ENCODE results near the gene OAS1. TPM values are rescaled to one million over a fixed set of nuclear protein-coding genes. Genes with fewer than 3 reads are reported as not detected.

OAS1 gene
- total and polyA plus RNA-seq, 5 experiments from 2014 or later = 3.2 to 22.9 (median 5.7) TPM

GRCh38 chr12:112961536-112961935, 54.8 kb downstream of the OAS1 start:
- ATAC-seq (no peak), DNase-seq (no peak)
- peak overlapping the region in 1 of 10 donors; percentile 49 for H3K27ac Mint-ChIP-seq
- peaks cover 3 to 15% (median 5%) of the 10 kb centered on the region in 4 donors for H3K4me1 Mint-ChIP-seq
- no peak overlapping the region for H3K4me3 Mint-ChIP-seq
- POLR2A ChIA-PET = interaction anchor here (0.7 to 3.0 kb wide), 2 partner anchors 15 to 17 kb away, joined by 4 to 13 read pairs; partner anchors contain the start of gene OAS2
- H3K36me3 Mint-ChIP-seq = peaks cover 31 to 90% (median 85%) of the 10 kb centered on the region in 3 donors
- H3K27me3 Mint-ChIP-seq = no peaks in the 10 kb centered on the region
- H3K9me3 Mint-ChIP-seq = peaks cover 0 to 20% (median 5%) of the 10 kb centered on the region in 9 donors

GRCh38 chr12:112962561-112962960, 55.8 kb downstream of the OAS1 start:
- H3K36me3 Mint-ChIP-seq = peaks cover 26 to 89% (median 83%) of the 10 kb centered on the region in 3 donors
- no peaks in the 10 kb centered on the region for H3K27me3 Mint-ChIP-seq
- no peak for ATAC-seq
- POLR2A ChIA-PET = interaction anchor here (3.0 kb wide), 1 partner anchor 16 kb away, joined by 13 read pairs; the partner anchor contains the start of gene OAS2
- H3K9me3 Mint-ChIP-seq = peaks cover 0 to 14% (median 4%) of the 10 kb centered on the region in 9 donors
- H3K4me3 Mint-ChIP-seq = no peak overlapping the region
- H3K4me1 Mint-ChIP-seq = peaks cover 3 to 15% (median 5%) of the 10 kb centered on the region in 4 donors
- no peak for DNase-seq
- no peak overlapping the region for H3K27ac Mint-ChIP-seq

GRCh38 chr12:112963227-112963861, 56.6 kb downstream of the OAS1 start:
- Mint-ChIP-seq H3K36me3 (peaks cover 20 to 89% (median 82%) of the 10 kb centered on the region in 3 donors), H3K27me3 (no peaks in the 10 kb centered on the region), H3K27ac (no peak overlapping the region), H3K4me1 (peaks cover 2 to 13% (median 4%) of the 10 kb centered on the region in 4 donors), H3K4me3 (no peak overlapping the region), H3K9me3 (peaks cover 0 to 8% (median 2%) of the 10 kb centered on the region in 9 donors)
- POLR2A ChIA-PET = no interaction called here
- ATAC-seq (no peak), DNase-seq (no peak)

GRCh38 chr12:112964067-112964670, 57.4 kb downstream of the OAS1 start:
- POLR2A ChIA-PET = no interaction called here

GRCh38 chr12:112964915-112965314, 58.2 kb downstream of the OAS1 start:
- Mint-ChIP-seq H3K9me3 (peaks cover 0 to 2% (median 0%) of the 10 kb centered on the region in 9 donors), H3K4me3 (no peak overlapping the region), H3K27me3 (no peaks in the 10 kb centered on the region), H3K36me3 (peaks cover 12 to 88% (median 72%) of the 10 kb centered on the region in 3 donors), H3K27ac (no peak overlapping the region), H3K4me1 (peaks cover under 1 to 5% (median 2%) of the 10 kb centered on the region in 4 donors)
- no peak for DNase-seq
- POLR2A ChIA-PET = no interaction called here
- ATAC-seq = no peak

More at GRCh38 chr12:112964067-112964670, 57.4 kb downstream of the OAS1 start:
- H3K27ac Mint-ChIP-seq = peak overlapping the region in 2 of 10 donors; percentile 9 to 27
- ATAC-seq (no peak), DNase-seq (no peak)
- peaks cover 19 to 90% (median 73%) of the 10 kb centered on the region in 3 donors for H3K36me3 Mint-ChIP-seq
- no peaks in the 10 kb centered on the region for H3K27me3 Mint-ChIP-seq
- H3K9me3 Mint-ChIP-seq = peaks cover 0 to 8% (median 2%) of the 10 kb centered on the region in 9 donors
- peaks cover 2 to 12% (median 4%) of the 10 kb centered on the region in 4 donors for H3K4me1 Mint-ChIP-seq
- H3K4me3 Mint-ChIP-seq = no peak overlapping the region

GRCh38 chr12:112965643-112966042, 58.9 kb downstream of the OAS1 start:
- Mint-ChIP-seq H3K27me3 (no peaks in the 10 kb centered on the region), H3K4me3 (no peak overlapping the region), H3K4me1 (peaks cover 0 to 4% (median 3%) of the 10 kb centered on the region in 4 donors), H3K36me3 (peaks cover 10 to 88% (median 69%) of the 10 kb centered on the region in 3 donors), H3K9me3 (peaks cover 0 to 2% (median 0%) of the 10 kb centered on the region in 9 donors), H3K27ac (peak overlapping the region in 1 of 10 donors; percentile 15)
- no peak for DNase-seq
- POLR2A ChIA-PET = no interaction called here
- no peak for ATAC-seq

GRCh38 chr12:112967306-112967705, 60.5 kb downstream of the OAS1 start:
- ATAC-seq = no peak
- Mint-ChIP-seq H3K27me3 (no peaks in the 10 kb centered on the region), H3K9me3 (no peaks in the 10 kb centered on the region), H3K4me3 (no peak overlapping the region), H3K27ac (no peak overlapping the region), H3K4me1 (peaks cover 0 to 2% (median 0%) of the 10 kb centered on the region in 4 donors), H3K36me3 (peaks cover 8 to 76% (median 52%) of the 10 kb centered on the region in 3 donors)
- DNase-seq = no peak
- POLR2A ChIA-PET = no interaction called here

- H3K4me1 Mint-ChIP-seq = peaks cover 0 to 2% (median 0%) of the 10 kb centered on the region in 4 donors
- peaks cover 8 to 70% (median 47%) of the 10 kb centered on the region in 3 donors for H3K36me3 Mint-ChIP-seq
- DNase-seq (no peak), ATAC-seq (no peak)
- no peaks in the 10 kb centered on the region for H3K9me3 Mint-ChIP-seq
- no peaks in the 10 kb centered on the region for H3K27me3 Mint-ChIP-seq
- no peak overlapping the region for H3K4me3 Mint-ChIP-seq
- POLR2A ChIA-PET = no interaction called here
- peak overlapping the region in 1 of 10 donors; percentile 12 for H3K27ac Mint-ChIP-seq
Measured at GRCh38 chr12:112967858-112968257, 61.1 kb downstream of the OAS1 start.

Other genes starting within 250 kb of the OAS1 start
- gene RPH3A, start 115.2 kb upstream of the OAS1 start, total RNA-seq = not detected
- gene RPH3A, start 115.2 kb upstream of the OAS1 start, polyA plus RNA-seq = not detected
- 10 to 100 TPM; 13.6 to 16.8 TPM for gene OAS3, start 31.5 kb downstream of the OAS1 start, total RNA-seq
- 10 to 100 TPM in 2 of 3 donors, 1 to 10 TPM in 1; 9.1 to 21.3 (median 16.8) TPM for gene OAS3, start 31.5 kb downstream of the OAS1 start, polyA plus RNA-seq
- 10 to 100 TPM; 40.9 to 42.8 TPM for gene OAS2, start 71.6 kb downstream of the OAS1 start, total RNA-seq
- gene OAS2, start 71.6 kb downstream of the OAS1 start, polyA plus RNA-seq = 10 to 100 TPM; 25.6 to 47.9 (median 25.8) TPM
- 1 to 10 TPM; 2.8 to 4.1 TPM for gene DTX1, start 149.8 kb downstream of the OAS1 start, total RNA-seq
- gene DTX1, start 149.8 kb downstream of the OAS1 start, polyA plus RNA-seq = 1 to 10 TPM in 1 of 3 donors, under 1 TPM in 2; 0.09 to 1.5 (median 0.48) TPM
- gene RASAL1, start 228.8 kb downstream of the OAS1 start, total RNA-seq = under 1 TPM; 0.44 to 0.47 TPM
- under 1 TPM; 0.13 to 0.76 (median 0.23) TPM for gene RASAL1, start 228.8 kb downstream of the OAS1 start, polyA plus RNA-seq
- under 1 TPM in 1 of 2 experiments, not detected in 1; 0.39 TPM for gene CFAP73, start 242.8 kb downstream of the OAS1 start, total RNA-seq
- not detected for gene CFAP73, start 242.8 kb downstream of the OAS1 start, polyA plus RNA-seq

Measured in naive thymus-derived CD8-positive, alpha-beta T cell (primary cell).